GM10248 (cell line): ENCODE measurements around the gene MED10.
"Not testable (repeated sequence)": the region's sequence is repeated elsewhere in the genome, so short reads cannot be mapped to it uniquely, and the experiment has no call there.

Experiments
- CTCF ChIA-PET: fragments of 300-600 bp; sonication (Branson Sonifier 250); formaldehyde crosslinking; extraction: SDS; loops from one replicate; lab custom pipeline; 2021; ENCODE audit warnings: antibody characterized with exemption; lab: Yijun Ruan, JAX
- POLR2A ChIA-PET: fragments of 350-650 bp; sonication (Branson Sonifier 250); formaldehyde crosslinking; extraction: SDS; loops from one replicate; lab custom pipeline; 2020; ENCODE audit warnings: antibody characterized with exemption; lab: Yijun Ruan, JAX
- DNase-seq: peaks from one replicate; pipeline ENCODE4 v3.0.0; 2012; ENCODE audit errors: extremely low spot score
- TF ChIP-seq, protein P1 (sequence below): IDR thresholded peaks from 2 replicates; pipeline ENCODE4 v1.5.1; 2012; ENCODE audit warnings: mild to moderate bottlenecking, low read depth; ENCODE audit errors: extremely low read depth, missing control alignments, control extremely low read depth

The MED10 gene

DNA sequence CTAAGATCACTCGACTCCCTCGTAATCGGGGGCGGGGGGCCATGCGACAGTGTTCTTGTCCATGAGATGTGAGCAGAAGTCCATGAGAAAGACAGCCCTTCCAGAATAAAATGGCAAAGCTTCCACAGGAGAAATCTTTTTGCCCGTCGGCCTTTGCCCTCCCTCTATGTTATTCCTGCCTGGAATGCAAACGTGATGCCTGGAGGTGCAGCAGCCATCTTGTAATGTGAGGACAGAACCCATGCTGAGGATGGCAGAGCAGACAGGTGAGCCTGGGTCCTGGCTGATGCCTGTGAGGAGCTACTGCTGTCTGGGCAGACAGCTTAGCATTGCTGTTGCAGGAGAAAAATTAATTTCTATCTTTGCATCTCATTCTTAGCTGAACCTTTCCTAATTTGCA lies 17.2 kb downstream of the MED10 start:
- TF ChIP-seq, protein P1, sequence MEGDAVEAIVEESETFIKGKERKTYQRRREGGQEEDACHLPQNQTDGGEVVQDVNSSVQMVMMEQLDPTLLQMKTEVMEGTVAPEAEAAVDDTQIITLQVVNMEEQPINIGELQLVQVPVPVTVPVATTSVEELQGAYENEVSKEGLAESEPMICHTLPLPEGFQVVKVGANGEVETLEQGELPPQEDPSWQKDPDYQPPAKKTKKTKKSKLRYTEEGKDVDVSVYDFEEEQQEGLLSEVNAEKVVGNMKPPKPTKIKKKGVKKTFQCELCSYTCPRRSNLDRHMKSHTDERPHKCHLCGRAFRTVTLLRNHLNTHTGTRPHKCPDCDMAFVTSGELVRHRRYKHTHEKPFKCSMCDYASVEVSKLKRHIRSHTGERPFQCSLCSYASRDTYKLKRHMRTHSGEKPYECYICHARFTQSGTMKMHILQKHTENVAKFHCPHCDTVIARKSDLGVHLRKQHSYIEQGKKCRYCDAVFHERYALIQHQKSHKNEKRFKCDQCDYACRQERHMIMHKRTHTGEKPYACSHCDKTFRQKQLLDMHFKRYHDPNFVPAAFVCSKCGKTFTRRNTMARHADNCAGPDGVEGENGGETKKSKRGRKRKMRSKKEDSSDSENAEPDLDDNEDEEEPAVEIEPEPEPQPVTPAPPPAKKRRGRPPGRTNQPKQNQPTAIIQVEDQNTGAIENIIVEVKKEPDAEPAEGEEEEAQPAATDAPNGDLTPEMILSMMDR, result no peak
- CTCF ChIA-PET, result interaction anchor here (1.2 kb wide), 1 partner anchor 9 kb away, joined by 3 read pairs; no protein-coding TSS in a partner anchor
- no peak for DNase-seq
- POLR2A ChIA-PET, result no interaction called here

- DNase-seq, result no peak
- TF ChIP-seq, protein P1, result no peak
- ChIA-PET POLR2A (no interaction called here), CTCF (interaction anchor here (1.2 kb wide), 1 partner anchor 9 kb away, joined by 3 read pairs; no protein-coding TSS in a partner anchor)
Measured at GRCh38 chr5:6360323-6361072, 17.8 kb downstream of the MED10 start.

DNA sequence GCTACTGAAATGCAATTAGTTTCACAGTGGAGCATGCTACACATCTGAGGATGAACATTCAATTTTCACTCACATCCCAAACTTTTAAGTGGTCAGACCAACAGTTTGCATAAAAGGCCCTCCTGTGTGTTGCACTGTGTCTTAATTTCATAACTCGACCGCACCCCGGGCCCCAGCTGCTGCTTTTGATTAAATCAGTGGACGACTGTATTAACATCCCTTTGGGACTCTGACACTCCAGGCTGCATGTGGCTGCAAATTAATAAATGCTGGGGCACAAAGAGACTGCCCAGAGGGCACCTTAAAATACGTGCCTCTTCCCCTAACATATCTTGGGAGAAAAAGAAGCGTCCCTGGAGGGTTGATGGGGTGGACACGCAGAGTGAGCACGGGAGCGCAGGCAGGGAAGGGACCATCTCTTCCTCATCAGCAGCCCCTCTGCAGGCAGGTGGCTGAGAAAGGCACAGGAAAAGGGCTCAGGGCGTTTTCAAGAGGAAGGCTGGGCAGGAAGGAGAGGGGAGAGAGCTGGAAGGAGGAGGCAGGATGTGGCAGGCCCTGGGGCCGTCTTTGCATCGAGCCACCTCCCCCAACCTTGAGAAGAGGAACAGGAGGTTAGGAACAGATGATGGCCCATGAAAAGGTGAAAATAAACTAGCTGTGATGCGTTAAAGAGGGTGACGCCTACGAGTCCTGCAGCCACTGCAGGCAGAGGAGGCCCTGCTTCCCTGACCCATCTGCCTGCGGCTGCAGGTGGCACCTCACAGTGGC lies 18.6 kb downstream of the MED10 start:
- POLR2A ChIA-PET, result no interaction called here
- CTCF ChIA-PET, result no interaction called here
- TF ChIP-seq, protein P1, result no peak
- no peak for DNase-seq

DNA sequence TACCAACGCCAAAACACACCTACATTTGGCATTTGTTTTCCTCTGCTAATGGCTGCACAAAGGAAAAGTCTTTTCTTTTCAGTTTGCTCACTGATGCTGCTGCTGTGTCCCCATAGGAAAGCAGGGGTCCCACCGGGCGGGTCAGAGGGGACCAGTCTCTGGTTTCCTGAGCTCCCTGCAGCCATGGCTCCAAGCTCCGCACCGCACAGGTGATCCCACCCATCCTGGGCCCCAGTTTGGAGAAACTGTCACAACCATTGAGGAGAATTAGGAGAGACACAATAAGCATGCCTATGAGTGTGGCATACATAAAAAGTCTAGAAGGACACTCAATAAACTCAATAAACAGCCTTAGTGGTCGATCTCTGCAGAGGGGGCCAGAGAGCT lies 19.9 kb downstream of the MED10 start:
- no peak for DNase-seq
- POLR2A ChIA-PET, result no interaction called here
- CTCF ChIA-PET, result no interaction called here
- TF ChIP-seq, protein P1, result no peak

GRCh38 chr5:6357817-6358433 lies 20.4 kb downstream of the MED10 start:
- CTCF ChIA-PET, DNase-seq, POLR2A ChIA-PET: not testable (repeated sequence)

DNA sequence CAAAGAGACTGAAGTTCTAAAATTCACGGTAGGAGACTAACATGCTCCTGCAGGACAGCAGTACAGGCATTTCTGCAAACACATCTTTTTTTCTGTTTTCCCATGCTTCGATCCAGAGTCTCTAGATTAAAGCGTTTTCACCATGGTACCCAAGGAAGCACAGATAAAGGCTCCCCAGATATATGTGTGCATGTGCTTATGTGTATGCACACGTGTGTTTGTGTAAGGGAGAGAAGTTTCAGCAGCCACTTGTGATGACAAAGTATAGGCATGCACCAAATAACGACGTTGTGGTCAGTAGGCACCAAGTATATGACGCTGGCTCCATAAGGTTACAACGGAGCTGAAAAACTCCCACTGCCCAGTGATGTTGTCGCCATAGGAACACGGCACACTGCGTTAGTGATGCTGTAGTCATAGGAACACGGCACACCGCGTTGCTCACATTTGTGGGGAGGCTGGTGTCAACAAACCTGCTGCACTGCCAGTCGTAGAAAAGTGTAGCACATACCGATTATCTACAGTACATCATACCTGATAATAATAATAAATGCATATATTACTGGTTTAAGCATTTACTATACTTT lies 21.7 kb downstream of the MED10 start:
- CTCF ChIA-PET, result interaction anchor here (1.0 kb wide), 1 partner anchor 22 kb away, joined by 3 read pairs; no protein-coding TSS in a partner anchor
- POLR2A ChIA-PET, result no interaction called here
- TF ChIP-seq, protein P1, result no peak
- DNase-seq, result no peak
